ENCODE results near the gene MROH9. TPM values are rescaled to one million over a fixed set of nuclear protein-coding genes. Genes with fewer than 3 reads are reported as not detected.

MROH9 gene
- total and polyA plus RNA-seq, 2 of the 4 experiments (the other 2 are of a cell fraction) = not detected

DNA sequence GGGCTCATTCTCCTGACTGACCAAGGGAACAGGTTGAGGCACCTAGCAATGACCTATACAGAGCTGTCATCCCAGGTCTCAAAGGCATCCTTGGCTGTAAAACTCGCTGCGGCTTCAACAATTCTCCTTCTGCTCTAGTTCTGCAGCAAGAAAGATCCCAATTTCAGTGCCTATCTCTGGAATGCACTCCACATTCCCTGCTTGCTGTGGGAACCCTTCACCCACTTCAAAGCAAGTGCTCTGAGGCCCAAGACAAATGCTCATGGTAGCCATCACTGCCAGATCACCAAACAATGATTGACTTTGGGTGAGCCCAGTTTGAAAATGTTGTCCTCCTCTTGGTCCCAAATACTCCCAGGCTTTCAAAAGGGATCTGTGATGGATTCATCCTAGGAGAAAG is 117.6 kb downstream of the MROH9 start:
- TF ChIP-seq MAFK (IDR thresholded peaks at IDR 0.05; ENCODE audit: low read depth, low read length) = no peak
- TF ChIP-seq, protein P1, sequence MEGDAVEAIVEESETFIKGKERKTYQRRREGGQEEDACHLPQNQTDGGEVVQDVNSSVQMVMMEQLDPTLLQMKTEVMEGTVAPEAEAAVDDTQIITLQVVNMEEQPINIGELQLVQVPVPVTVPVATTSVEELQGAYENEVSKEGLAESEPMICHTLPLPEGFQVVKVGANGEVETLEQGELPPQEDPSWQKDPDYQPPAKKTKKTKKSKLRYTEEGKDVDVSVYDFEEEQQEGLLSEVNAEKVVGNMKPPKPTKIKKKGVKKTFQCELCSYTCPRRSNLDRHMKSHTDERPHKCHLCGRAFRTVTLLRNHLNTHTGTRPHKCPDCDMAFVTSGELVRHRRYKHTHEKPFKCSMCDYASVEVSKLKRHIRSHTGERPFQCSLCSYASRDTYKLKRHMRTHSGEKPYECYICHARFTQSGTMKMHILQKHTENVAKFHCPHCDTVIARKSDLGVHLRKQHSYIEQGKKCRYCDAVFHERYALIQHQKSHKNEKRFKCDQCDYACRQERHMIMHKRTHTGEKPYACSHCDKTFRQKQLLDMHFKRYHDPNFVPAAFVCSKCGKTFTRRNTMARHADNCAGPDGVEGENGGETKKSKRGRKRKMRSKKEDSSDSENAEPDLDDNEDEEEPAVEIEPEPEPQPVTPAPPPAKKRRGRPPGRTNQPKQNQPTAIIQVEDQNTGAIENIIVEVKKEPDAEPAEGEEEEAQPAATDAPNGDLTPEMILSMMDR (conservative IDR thresholded peaks at IDR 0.05; ENCODE audit: low read depth, low read length) = no peak
- Histone ChIP-seq H2BK5ac (ENCODE audit: low read depth, low read length, poor library complexity, severe bottlenecking) (no peak overlapping the region), H2AFZ (replicated peaks; ENCODE audit: low read length, poor library complexity) (no peak overlapping the region), H4K91ac (ENCODE audit: insufficient read depth, low read depth, low read length) (no peak overlapping the region), H3K4ac (ENCODE audit: low read depth, low read length) (no peak overlapping the region), H4K20me1 (ENCODE audit: insufficient read depth, low read length) (no peaks in the 10 kb centered on the region), H2AK9ac (replicated peaks; ENCODE audit: low read depth, low read length, poor library complexity) (no peak overlapping the region), H3K27ac (ENCODE audit: insufficient read depth, low read length) (no peak overlapping the region), H3K79me1 (ENCODE audit: low read depth in 1 of 2, low read length in 2 of 2) (no peaks in the 10 kb centered on the region), H3K9me3 (ENCODE audit: control insufficient read depth, insufficient read depth, low read length) (no peaks in the 10 kb centered on the region), H4K8ac (ENCODE audit: low read depth in 2 of 2, low read length in 2 of 2) (no peak overlapping the region), H3K56ac (ENCODE audit: extremely low read depth, insufficient read depth, low read length) (no peak overlapping the region), H3K27me3 (ENCODE audit: control insufficient read depth, insufficient read depth, low read length) (no peaks in the 10 kb centered on the region), H3K4me1 (ENCODE audit: control insufficient read depth, insufficient read depth, low read length) (no peaks in the 10 kb centered on the region), H2BK120ac (ENCODE audit: low read depth, low read length) (no peak overlapping the region), H3K4me2 (ENCODE audit: low read depth, low read length) (no peak overlapping the region), H3K36me3 (ENCODE audit: control insufficient read depth, insufficient read depth, low read length) (no peaks in the 10 kb centered on the region), H3K9ac (ENCODE audit: low read depth, low read length) (no peak overlapping the region), H2AK5ac (ENCODE audit: low read depth, low read length) (no peak overlapping the region), H3K23ac (ENCODE audit: low read depth, low read length) (no peak overlapping the region), H3K14ac (replicated peaks; ENCODE audit: low read depth, low read length) (no peak overlapping the region), H3K18ac (ENCODE audit: low read depth, low read length) (no peak overlapping the region), H3K4me3 (ENCODE audit: insufficient read depth, low read depth, low read length) (no peak overlapping the region), H4K5ac (ENCODE audit: low read depth, low read length) (no peak overlapping the region), H3K9me1 (ENCODE audit: insufficient read depth, low read length) (no peaks in the 10 kb centered on the region), H2BK20ac (ENCODE audit: low read depth, low read length) (no peak overlapping the region), H2BK15ac (ENCODE audit: low read depth, low read length) (no peak overlapping the region)
- no peak for DNase-seq
- ATAC-seq (ENCODE audit: low read depth) = no peak
- dilution Hi-C loops (cut with HindIII; ENCODE audit: low sequenced_read_pairs, unreplicated experiment) = no loop called here
- WGBS, 2 experiments (ENCODE audit: extremely low coverage in 2 of 2, insufficient read length in 1 of 2) = 80% methylated on average over 1 of the region's 2 CpGs; no CpG with 5 or more reads in 1 of the 2 experiments
- no TSS peak for BruUV-seq (replicated peaks)
- intact Hi-C loops (cut with micrococcal nuclease) = no loop called here
- ChIA-PET POLR2A (ENCODE audit: unreplicated experiment) (no interaction called here), CTCF (interaction anchor here (0.5 kb wide), 1 partner anchor 14 kb away, joined by 4 read pairs; no protein-coding TSS in a partner anchor)
- in situ Hi-C loops (cut with MboI; ENCODE audit: low sequenced_read_pairs) = no loop called here

Measured in IMR-90 (cell line).